SK-N-SH (cell line): ENCODE results near the gene DNAJB12.

Source experiments
- CHD2 ChIP-seq: fragments of 150-350 bp; IDR thresholded peaks from 2 replicates; pipeline ENCODE4 v1.6.1; 2018; ENCODE audit warnings: low read length; ENCODE audit not compliant: partially characterized antibody
- EP300 ChIP-seq, 2 experiments: IDR thresholded peaks; 2 replicates each; pipeline versions ENCODE4 v1.4.0 to v1.6.1; 2012; ENCODE audit warnings: borderline replicate concordance in 1 of 2, low read depth in 1 of 2, low read length in 1 of 2
- GABPA ChIP-seq: IDR thresholded peaks from 2 replicates; pipeline ENCODE4 v1.4.0; 2012; ENCODE audit warnings: low read depth, mild to moderate bottlenecking
- JUND ChIP-seq: IDR thresholded peaks from 2 replicates; pipeline ENCODE4 v1.4.0; 2012
- RAD21 ChIP-seq: IDR thresholded peaks from 2 replicates; pipeline ENCODE4 v1.6.1; 2012; ENCODE audit warnings: mild to moderate bottlenecking, low read length
- RCOR1 ChIP-seq: fragments of 150-350 bp; IDR thresholded peaks from 2 replicates; pipeline ENCODE4 v1.6.1; 2017; ENCODE audit warnings: antibody characterized with exemption, low read length
- TF ChIP-seq, protein P1 (sequence below): IDR thresholded peaks from 2 replicates; pipeline ENCODE4 v1.6.1; 2012; ENCODE audit warnings: mild to moderate bottlenecking, low read depth, low read length, moderate library complexity
- TF ChIP-seq, protein P2 (sequence below): fragments of 200-600 bp; sonication (generic); IDR thresholded peaks from 2 replicates; pipeline ENCODE4 v1.6.1; 2017; ENCODE audit warnings: antibody characterized with exemption, mild to moderate bottlenecking, moderate library complexity
- TF ChIP-seq, protein P3 (sequence below): IDR thresholded peaks from 2 replicates; pipeline ENCODE4 v1.4.0; 2012; ENCODE audit warnings: low read depth, borderline replicate concordance

DNA sequence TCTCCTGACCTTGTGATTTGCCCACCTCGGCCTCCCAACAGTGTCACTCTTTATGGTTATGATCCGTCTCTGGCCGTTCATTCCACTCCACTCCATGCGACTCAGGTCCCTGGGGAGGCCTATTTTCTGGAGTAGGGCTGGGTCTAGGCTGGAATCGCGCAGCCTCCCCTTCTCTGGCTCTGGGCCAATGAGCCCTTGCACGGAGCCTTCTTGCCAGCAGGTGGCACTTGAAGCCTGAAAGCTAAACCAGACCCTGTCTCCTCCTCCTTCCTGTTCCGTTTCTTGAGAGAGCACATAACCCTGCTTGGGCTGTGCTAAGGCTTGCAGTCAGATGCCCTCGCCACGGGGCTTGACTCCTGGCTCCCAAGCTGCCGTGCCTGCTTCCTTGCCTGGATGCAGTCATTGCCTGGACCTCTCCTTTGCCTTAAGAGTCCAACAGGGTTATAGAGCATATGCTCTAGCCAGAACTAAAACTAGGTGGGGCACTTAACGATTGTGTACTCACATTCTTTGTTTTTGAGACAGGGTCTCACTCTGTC lies 9.6 kb upstream of the DNAJB12 start:
- TF ChIP-seq, protein P1, sequence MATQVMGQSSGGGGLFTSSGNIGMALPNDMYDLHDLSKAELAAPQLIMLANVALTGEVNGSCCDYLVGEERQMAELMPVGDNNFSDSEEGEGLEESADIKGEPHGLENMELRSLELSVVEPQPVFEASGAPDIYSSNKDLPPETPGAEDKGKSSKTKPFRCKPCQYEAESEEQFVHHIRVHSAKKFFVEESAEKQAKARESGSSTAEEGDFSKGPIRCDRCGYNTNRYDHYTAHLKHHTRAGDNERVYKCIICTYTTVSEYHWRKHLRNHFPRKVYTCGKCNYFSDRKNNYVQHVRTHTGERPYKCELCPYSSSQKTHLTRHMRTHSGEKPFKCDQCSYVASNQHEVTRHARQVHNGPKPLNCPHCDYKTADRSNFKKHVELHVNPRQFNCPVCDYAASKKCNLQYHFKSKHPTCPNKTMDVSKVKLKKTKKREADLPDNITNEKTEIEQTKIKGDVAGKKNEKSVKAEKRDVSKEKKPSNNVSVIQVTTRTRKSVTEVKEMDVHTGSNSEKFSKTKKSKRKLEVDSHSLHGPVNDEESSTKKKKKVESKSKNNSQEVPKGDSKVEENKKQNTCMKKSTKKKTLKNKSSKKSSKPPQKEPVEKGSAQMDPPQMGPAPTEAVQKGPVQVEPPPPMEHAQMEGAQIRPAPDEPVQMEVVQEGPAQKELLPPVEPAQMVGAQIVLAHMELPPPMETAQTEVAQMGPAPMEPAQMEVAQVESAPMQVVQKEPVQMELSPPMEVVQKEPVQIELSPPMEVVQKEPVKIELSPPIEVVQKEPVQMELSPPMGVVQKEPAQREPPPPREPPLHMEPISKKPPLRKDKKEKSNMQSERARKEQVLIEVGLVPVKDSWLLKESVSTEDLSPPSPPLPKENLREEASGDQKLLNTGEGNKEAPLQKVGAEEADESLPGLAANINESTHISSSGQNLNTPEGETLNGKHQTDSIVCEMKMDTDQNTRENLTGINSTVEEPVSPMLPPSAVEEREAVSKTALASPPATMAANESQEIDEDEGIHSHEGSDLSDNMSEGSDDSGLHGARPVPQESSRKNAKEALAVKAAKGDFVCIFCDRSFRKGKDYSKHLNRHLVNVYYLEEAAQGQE, result no peak
- TF ChIP-seq, protein P2, sequence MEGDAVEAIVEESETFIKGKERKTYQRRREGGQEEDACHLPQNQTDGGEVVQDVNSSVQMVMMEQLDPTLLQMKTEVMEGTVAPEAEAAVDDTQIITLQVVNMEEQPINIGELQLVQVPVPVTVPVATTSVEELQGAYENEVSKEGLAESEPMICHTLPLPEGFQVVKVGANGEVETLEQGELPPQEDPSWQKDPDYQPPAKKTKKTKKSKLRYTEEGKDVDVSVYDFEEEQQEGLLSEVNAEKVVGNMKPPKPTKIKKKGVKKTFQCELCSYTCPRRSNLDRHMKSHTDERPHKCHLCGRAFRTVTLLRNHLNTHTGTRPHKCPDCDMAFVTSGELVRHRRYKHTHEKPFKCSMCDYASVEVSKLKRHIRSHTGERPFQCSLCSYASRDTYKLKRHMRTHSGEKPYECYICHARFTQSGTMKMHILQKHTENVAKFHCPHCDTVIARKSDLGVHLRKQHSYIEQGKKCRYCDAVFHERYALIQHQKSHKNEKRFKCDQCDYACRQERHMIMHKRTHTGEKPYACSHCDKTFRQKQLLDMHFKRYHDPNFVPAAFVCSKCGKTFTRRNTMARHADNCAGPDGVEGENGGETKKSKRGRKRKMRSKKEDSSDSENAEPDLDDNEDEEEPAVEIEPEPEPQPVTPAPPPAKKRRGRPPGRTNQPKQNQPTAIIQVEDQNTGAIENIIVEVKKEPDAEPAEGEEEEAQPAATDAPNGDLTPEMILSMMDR, result peak; percentile 93
- TF ChIP-seq RAD21 (peak; percentile 97), EP300 (IDR thresholded peaks at IDR 0.05; ENCODE audit: borderline replicate concordance in 1 of 2, low read depth in 1 of 2, low read length in 1 of 2) (no peak), CHD2 (no peak), JUND (no peak), RCOR1 (no peak), GABPA (no peak)
- TF ChIP-seq, protein P3, sequence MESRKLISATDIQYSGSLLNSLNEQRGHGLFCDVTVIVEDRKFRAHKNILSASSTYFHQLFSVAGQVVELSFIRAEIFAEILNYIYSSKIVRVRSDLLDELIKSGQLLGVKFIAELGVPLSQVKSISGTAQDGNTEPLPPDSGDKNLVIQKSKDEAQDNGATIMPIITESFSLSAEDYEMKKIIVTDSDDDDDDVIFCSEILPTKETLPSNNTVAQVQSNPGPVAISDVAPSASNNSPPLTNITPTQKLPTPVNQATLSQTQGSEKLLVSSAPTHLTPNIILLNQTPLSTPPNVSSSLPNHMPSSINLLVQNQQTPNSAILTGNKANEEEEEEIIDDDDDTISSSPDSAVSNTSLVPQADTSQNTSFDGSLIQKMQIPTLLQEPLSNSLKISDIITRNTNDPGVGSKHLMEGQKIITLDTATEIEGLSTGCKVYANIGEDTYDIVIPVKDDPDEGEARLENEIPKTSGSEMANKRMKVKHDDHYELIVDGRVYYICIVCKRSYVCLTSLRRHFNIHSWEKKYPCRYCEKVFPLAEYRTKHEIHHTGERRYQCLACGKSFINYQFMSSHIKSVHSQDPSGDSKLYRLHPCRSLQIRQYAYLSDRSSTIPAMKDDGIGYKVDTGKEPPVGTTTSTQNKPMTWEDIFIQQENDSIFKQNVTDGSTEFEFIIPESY, result no peak
